HCT116 (cell line): ENCODE results near the gene PRKG2. TPM values are rescaled to one million over a fixed set of nuclear protein-coding genes. Genes with fewer than 3 reads are reported as not detected.

ENCODE experiments used
- ATAC-seq: fragments of 200-7000 bp; cut with Tn5 transposase; 2 replicates; pipeline ENCODE4 v1.9.1; 2020; ENCODE audit warnings: mild to moderate bottlenecking, moderate library complexity
- BruUV-seq: library from RNA; stranded (reverse); fragments of 400-500 nt; replicated peaks from 2 replicates; lab custom pipeline; 2021; lab: Mats Ljungman, UMichigan
- CTCF ChIA-PET: fragments of 300-600 bp; sonication (Branson Sonifier 250); formaldehyde crosslinking; loops from one replicate; lab custom pipeline; 2021; ENCODE audit warnings: antibody characterized with exemption; lab: Charles Lee
- POLR2A ChIA-PET: fragments of 300-600, 350-600 bp; sonication (Branson Sonifier 250); formaldehyde crosslinking; loops from one replicate; lab custom pipeline; 2021; ENCODE audit warnings: antibody characterized with exemption; lab: Charles Lee
- RAD21 ChIA-PET, 2 experiments: fragments of 300-600 bp; sonication (Branson Sonifier 250); formaldehyde crosslinking; loops; one replicate each; lab custom pipeline; 2023; ENCODE audit warnings: low total read pairs in 2 of 2; ENCODE audit not compliant: uncharacterized antibody in 2 of 2, unreplicated experiment in 2 of 2, low non-redundant PET in 1 of 2; lab: Charles Lee
- DNase-seq: peaks from one replicate; pipeline ENCODE4 v3.0.0-alpha.2; 2010; ENCODE audit warnings: low read depth, low spot score
- H2AFZ ChIP-seq: fragments of 200-600 bp; shearing (Covaris generic), sonication (generic); 2 replicates; pipeline ENCODE4 v1.6.1; 2017; ENCODE audit warnings: low read depth, mixed run types, mixed read lengths, antibody characterized with exemption, low read length; ENCODE audit not compliant: poor library complexity, severe bottlenecking
- H3K27ac ChIP-seq: 2 replicates; pipeline ENCODE4 v1.5.1; 2012; ENCODE audit warnings: low read depth, low read length
- H3K27me3 ChIP-seq: fragments of 200-600 bp; sonication (generic); 2 replicates; pipeline ENCODE4 v1.6.1; 2016; ENCODE audit warnings: mixed run types, low read length, mixed read lengths; ENCODE audit not compliant: insufficient read depth
- H3K36me3 ChIP-seq, 2 experiments: fragments of 200-500 bp in 1 of 2; fragments of 200-600 bp in 1 of 2; sonication (Bioruptor generic) in 1 of 2; sonication (generic) in 1 of 2; 2 replicates each; pipeline versions ENCODE4 v1.5.1 to v1.6.1; 2014 to 2016; ENCODE audit warnings: low read length in 2 of 2, inconsistent platforms in 1 of 2, mixed read lengths in 1 of 2, mixed run types in 1 of 2; ENCODE audit not compliant: insufficient read depth in 2 of 2, control insufficient read depth in 1 of 2
- H3K4me1 ChIP-seq, 2 experiments: fragments of 200-600 bp in 1 of 2; sonication (generic) in 1 of 2; 2 replicates each; pipeline versions ENCODE4 v1.5.1 to v1.6.1; 2012 to 2017; ENCODE audit warnings: low read length in 2 of 2, inconsistent platforms in 1 of 2, mild to moderate bottlenecking in 1 of 2, mixed read lengths in 1 of 2, mixed run types in 1 of 2, moderate library complexity in 1 of 2; ENCODE audit not compliant: insufficient read depth in 2 of 2, control insufficient read depth in 1 of 2
- H3K4me2 ChIP-seq: fragments of 200-600 bp; sonication (generic); 2 replicates; pipeline ENCODE4 v1.6.1; 2017; ENCODE audit warnings: mixed run types, low read length, mixed read lengths
- H3K4me3 ChIP-seq, 2 experiments: fragments of 200-600 bp in 1 of 2; sonication (generic) in 1 of 2; replicated peaks in 1 of 2; 2 replicates each; pipeline ENCODE4 v1.5.1; 2011 to 2016; ENCODE audit warnings: low read length in 2 of 2, control low read depth in 1 of 2, low read depth in 1 of 2, mild to moderate bottlenecking in 1 of 2, mixed read lengths in 1 of 2, mixed run types in 1 of 2
- H3K79me2 ChIP-seq: fragments of 200-600 bp; sonication (generic); 2 replicates; pipeline ENCODE4 v1.6.1; 2017; ENCODE audit warnings: mild to moderate bottlenecking, mixed run types, low read length, moderate library complexity, mixed read lengths; ENCODE audit not compliant: insufficient read depth
- H3K9ac ChIP-seq: fragments of 200-600 bp; sonication (generic); 2 replicates; pipeline ENCODE4 v1.6.1; 2016; ENCODE audit warnings: low read length, mixed read lengths
- H3K9me2 ChIP-seq: fragments of 200-600 bp; sonication (generic), shearing (Covaris generic); 2 replicates; pipeline ENCODE4 v1.6.1; 2017; ENCODE audit warnings: mixed run types, mild to moderate bottlenecking, moderate library complexity; ENCODE audit not compliant: insufficient read depth
- H3K9me3 ChIP-seq, 2 experiments: fragments of 200-500 bp in 1 of 2; fragments of 200-600 bp in 1 of 2; sonication (Bioruptor generic) in 1 of 2; sonication (generic) in 1 of 2; 2 replicates each; pipeline ENCODE4 v1.6.1; 2014 to 2017; ENCODE audit warnings: low read length in 2 of 2, mixed read lengths in 2 of 2, inconsistent platforms in 1 of 2, low read depth in 1 of 2, mild to moderate bottlenecking in 1 of 2, mixed run types in 1 of 2, moderate library complexity in 1 of 2; ENCODE audit not compliant: control insufficient read depth in 1 of 2, insufficient read depth in 1 of 2
- H4K20me1 ChIP-seq: fragments of 200-600 bp; sonication (generic), shearing (Covaris generic); 2 replicates; pipeline ENCODE4 v1.6.1; 2017; ENCODE audit warnings: mixed run types, mild to moderate bottlenecking, moderate library complexity; ENCODE audit not compliant: insufficient read depth
- CBX3 ChIP-seq: IDR thresholded peaks from 2 replicates; pipeline ENCODE4 v1.6.1; 2012; ENCODE audit warnings: low read depth
- CTCF ChIP-seq, 3 experiments: fragments of 200-600 bp in 1 of 3; sonication (generic) in 1 of 3; IDR thresholded peaks in 2 of 3; conservative IDR thresholded peaks in 1 of 3; 2 replicates each; pipeline ENCODE4 v1.5.1; 2012 to 2017; ENCODE audit warnings: low read depth in 2 of 3, low read length in 2 of 3, antibody characterized with exemption in 1 of 3, borderline replicate concordance in 1 of 3, control low read depth in 1 of 3, mild to moderate bottlenecking in 1 of 3, mixed read lengths in 1 of 3, mixed run types in 1 of 3, moderate library complexity in 1 of 3; ENCODE audit not compliant: insufficient read depth in 1 of 3
- EGR1 ChIP-seq: IDR thresholded peaks from 2 replicates; pipeline ENCODE4 v1.6.1; 2012; ENCODE audit warnings: low read depth
- EZH2 ChIP-seq: fragments of 200-600 bp; sonication (generic); IDR thresholded peaks from 2 replicates; pipeline ENCODE4 v1.6.1; 2017; ENCODE audit warnings: antibody characterized with exemption, mixed run types
- FOSL1 ChIP-seq: IDR thresholded peaks from 2 replicates; pipeline ENCODE4 v1.6.1; 2012; ENCODE audit warnings: low read depth
- POLR2A ChIP-seq: IDR thresholded peaks from 2 replicates; pipeline ENCODE4 v1.7.0; 2011; ENCODE audit warnings: borderline replicate concordance; ENCODE audit not compliant: insufficient read depth, insufficient read length; ENCODE audit errors: extremely low read depth
- SIN3A ChIP-seq: IDR thresholded peaks from 2 replicates; pipeline ENCODE4 v1.6.1; 2012; ENCODE audit warnings: low read depth
- SP1 ChIP-seq: IDR thresholded peaks from 2 replicates; pipeline ENCODE4 v1.6.1; 2012; ENCODE audit warnings: low read depth
- TCF7L2 ChIP-seq: IDR thresholded peaks from 2 replicates; pipeline ENCODE4 v1.7.0; 2011; ENCODE audit warnings: borderline replicate concordance, inconsistent platforms; ENCODE audit not compliant: insufficient read depth, insufficient read length; ENCODE audit errors: extremely low read depth
- YY1 ChIP-seq: IDR thresholded peaks from 2 replicates; pipeline ENCODE4 v1.6.1; 2011; ENCODE audit warnings: low read length, low read depth, moderate library complexity, mild to moderate bottlenecking; ENCODE audit not compliant: insufficient replicate concordance; ENCODE audit errors: extremely low read depth
- ZFX ChIP-seq: fragments of 450-650 bp; IDR thresholded peaks from 2 replicates; pipeline ENCODE4 v1.6.1; 2017
- ZNF274 ChIP-seq: fragments of 200-500 bp; sonication (Bioruptor generic); IDR thresholded peaks from 2 replicates; pipeline ENCODE4 v1.6.1; 2014; ENCODE audit warnings: mild to moderate bottlenecking, low read depth, low read length, inconsistent platforms
- intact Hi-C: fragments of 100-400 bp; cut with micrococcal nuclease; formaldehyde crosslinking; loops from 2 replicates; pipeline ENCODE4 v1.10.0; 2022
- total RNA-seq: library from RNA; stranded (reverse); gene quantifications from one replicate; pipeline ENCODE4 v1.2.1, GENCODE V29; 2021; ENCODE audit not compliant: unreplicated experiment
- TF ChIP-seq, protein P1 (sequence below): IDR thresholded peaks from 2 replicates; pipeline ENCODE4 v1.6.1; 2012

The PRKG2 gene
- total RNA-seq, 1 experiment from 2014 or later: 2.1 TPM

DNA sequence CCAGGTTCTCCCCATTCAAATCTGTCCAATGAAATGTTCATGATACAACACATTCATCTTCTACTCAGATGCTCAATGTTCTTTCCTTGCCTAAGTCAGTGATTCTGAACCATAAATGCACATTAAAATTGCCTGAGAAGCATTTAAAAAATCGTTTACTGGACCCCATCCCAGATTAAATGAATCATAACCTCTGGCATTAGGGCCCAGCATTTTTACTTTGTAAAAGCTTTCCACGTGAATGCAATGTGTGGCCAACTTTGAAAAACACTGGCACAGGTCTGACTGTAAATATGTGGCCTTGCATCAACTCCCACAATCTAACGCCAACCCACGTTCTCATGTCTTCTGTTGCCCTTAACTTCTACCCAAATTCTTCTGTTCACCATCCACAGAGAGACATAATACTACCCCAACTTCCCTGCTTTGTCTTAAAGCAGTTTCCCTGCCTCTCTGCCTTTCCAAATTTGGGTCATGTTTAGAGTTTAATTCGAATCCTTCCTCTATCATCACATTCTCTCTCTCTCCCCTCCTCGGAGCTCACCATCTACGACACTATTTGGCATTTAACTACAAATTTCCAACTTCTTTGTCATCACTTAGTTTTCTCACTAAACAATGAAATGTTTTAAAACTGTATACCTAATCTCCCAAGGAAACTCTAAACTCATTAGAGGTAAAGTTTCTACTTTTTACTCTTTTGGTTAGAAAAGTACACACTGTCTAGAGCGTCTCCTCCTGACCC, 78.7 kb downstream of the PRKG2 start (continued):
- TF ChIP-seq CTCF (IDR thresholded peaks at IDR 0.05 in 2 of 3, conservative IDR thresholded peaks at IDR 0.05 in 1 of 3; ENCODE audit: borderline replicate concordance in 1 of 3, insufficient read depth in 1 of 3, low read depth in 2 of 3, low read length in 2 of 3) (no peak), ZNF274 (no peak), ZFX (no peak), FOSL1 (no peak), TCF7L2 (no peak), SIN3A (no peak), EZH2 (no peak), EGR1 (no peak), YY1 (no peak)

DNA sequence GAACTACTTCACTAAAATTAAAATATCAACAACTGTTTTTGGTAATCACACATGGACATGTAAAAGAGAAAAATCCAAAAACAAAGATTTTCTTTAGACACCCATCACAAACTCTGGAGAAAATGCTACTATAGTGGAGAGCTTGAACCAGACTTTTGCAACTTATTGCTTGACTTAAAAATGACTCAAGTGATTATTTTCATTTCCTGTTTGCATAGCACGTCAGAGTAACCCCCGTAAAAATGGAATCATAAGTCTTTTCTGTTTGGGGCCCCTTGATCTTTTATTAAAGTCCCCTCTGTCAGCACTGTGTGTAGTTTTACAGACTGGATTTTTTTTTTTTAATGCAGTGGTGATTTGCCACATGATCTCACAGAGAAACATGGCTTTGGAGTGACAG, 79.5 kb downstream of the PRKG2 start:
- no peaks in the 10 kb centered on the region for H3K9me3 ChIP-seq
- H3K27ac ChIP-seq: no peak overlapping the region
- POLR2A ChIA-PET: no interaction called here
- H3K79me2 ChIP-seq: no peaks in the 10 kb centered on the region
- H4K20me1 ChIP-seq: no peaks in the 10 kb centered on the region
- H3K36me3 ChIP-seq: no peaks in the 10 kb centered on the region
- CTCF ChIA-PET: no interaction called here
- H3K27me3 ChIP-seq: no peaks in the 10 kb centered on the region
- TF ChIP-seq POLR2A: no peak
- no peak for TF ChIP-seq ZFX
- TF ChIP-seq, protein P1, sequence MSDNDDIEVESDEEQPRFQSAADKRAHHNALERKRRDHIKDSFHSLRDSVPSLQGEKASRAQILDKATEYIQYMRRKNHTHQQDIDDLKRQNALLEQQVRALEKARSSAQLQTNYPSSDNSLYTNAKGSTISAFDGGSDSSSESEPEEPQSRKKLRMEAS: no peak
- no peak for TF ChIP-seq CBX3
- TF ChIP-seq SP1: no peak
- TF ChIP-seq EZH2: no peak
- TF ChIP-seq, all 23 proteins: peak for 0
- ATAC-seq (no peak), DNase-seq (no peak)
- Histone ChIP-seq H2AFZ (no peak overlapping the region), H3K4me1 (no peaks in the 10 kb centered on the region), H3K9ac (no peak overlapping the region), H3K4me2 (no peak overlapping the region), H3K4me3 (no peak overlapping the region), H3K9me2 (no peaks in the 10 kb centered on the region)
- no TSS peak for BruUV-seq
- RAD21 ChIA-PET: no interaction called here
- intact Hi-C loops: no loop called here
